Measurements from ENCODE around the gene GPR146. TPM values are rescaled to one million over a fixed set of nuclear protein-coding genes. Genes with fewer than 3 reads are reported as not detected.
A peak's percentile ranks its signal among the peaks of the same experiment; 100 is the strongest.

Gene GPR146
- total RNA-seq, 2 donors from 2014 or later: 0.66 to 0.75 TPM

DNA sequence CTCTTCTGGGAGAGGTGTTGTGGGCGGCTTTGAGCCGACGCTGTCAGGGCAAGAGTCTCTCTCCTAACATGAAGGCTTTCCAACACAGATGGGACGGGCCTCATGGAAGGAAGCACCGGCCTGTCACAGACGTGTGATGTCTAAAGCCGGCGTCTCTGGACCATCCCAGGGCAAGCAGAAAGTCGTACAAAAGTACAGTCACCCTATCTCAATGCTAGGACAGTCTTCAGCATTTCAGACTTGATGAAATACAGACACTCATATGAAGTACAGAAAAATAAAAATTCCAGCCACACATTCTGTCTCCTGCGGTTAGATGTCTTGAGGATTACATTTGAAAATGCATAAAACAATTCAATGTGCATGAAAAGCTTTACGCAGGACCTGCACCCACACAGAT lies 30.8 kb upstream of the GPR146 start:
- Histone ChIP-seq H3K9ac (ENCODE audit: extremely low read depth, low read length, poor library complexity, severe bottlenecking) (no peak overlapping the region), H3K27me3 (ENCODE audit: control insufficient read depth, insufficient read depth, low read length, poor library complexity, severe bottlenecking) (no peaks in the 10 kb centered on the region), H3K4me1 (ENCODE audit: control insufficient read depth, insufficient read depth, low read length) (no peaks in the 10 kb centered on the region), H3K4me3 (ENCODE audit: low read length) (no peak overlapping the region), H3K27ac (ENCODE audit: low read depth, low read length) (no peak overlapping the region), H3K9me3 (ENCODE audit: control insufficient read depth, low read length) (no peaks in the 10 kb centered on the region), H3K36me3 (ENCODE audit: control insufficient read depth, insufficient read depth, low read length) (peaks cover 7% of the 10 kb centered on the region)
- H3K27ac Mint-ChIP-seq: no peak overlapping the region
- H3K4me3 Mint-ChIP-seq: no peak overlapping the region
- H3K4me1 Mint-ChIP-seq: no peaks in the 10 kb centered on the region
- DNase-seq: no peak
- peaks cover 16% of the 10 kb centered on the region for H3K36me3 Mint-ChIP-seq (ENCODE audit: low read depth)
- no peak for TF ChIP-seq CTCF (conservative IDR thresholded peaks at IDR 0.05)
- no peaks in the 10 kb centered on the region for H3K27me3 Mint-ChIP-seq (ENCODE audit: insufficient read depth)
- no peaks in the 10 kb centered on the region for H3K9me3 Mint-ChIP-seq
- WGBS, 2 experiments (ENCODE audit: insufficient coverage in 1 of 2, insufficient read length in 1 of 2): 87 to 92% methylated on average over 10 to 11 of the region's 11 CpGs

GRCh38 chr7:1014681-1015080 lies 29.7 kb upstream of the GPR146 start:
- Histone ChIP-seq H3K4me3 (ENCODE audit: low read length) (no peak overlapping the region), H3K27me3 (ENCODE audit: control insufficient read depth, insufficient read depth, low read length, poor library complexity, severe bottlenecking) (no peaks in the 10 kb centered on the region), H3K9ac (ENCODE audit: extremely low read depth, low read length, poor library complexity, severe bottlenecking) (no peak overlapping the region), H3K9me3 (ENCODE audit: control insufficient read depth, low read length) (no peaks in the 10 kb centered on the region), H3K36me3 (ENCODE audit: control insufficient read depth, insufficient read depth, low read length) (peaks cover 4% of the 10 kb centered on the region), H3K27ac (ENCODE audit: low read depth, low read length) (no peak overlapping the region), H3K4me1 (ENCODE audit: control insufficient read depth, insufficient read depth, low read length) (no peaks in the 10 kb centered on the region)
- TF ChIP-seq CTCF (conservative IDR thresholded peaks at IDR 0.05): no peak
- H3K4me1 Mint-ChIP-seq: no peaks in the 10 kb centered on the region
- H3K4me3 Mint-ChIP-seq: no peak overlapping the region
- no peak for DNase-seq
- WGBS, 2 experiments (ENCODE audit: insufficient coverage in 1 of 2, insufficient read length in 1 of 2): 94 to 98% methylated on average over 19 to 20 of the region's 20 CpGs
- H3K36me3 Mint-ChIP-seq (ENCODE audit: low read depth): peaks cover 5% of the 10 kb centered on the region
- H3K27me3 Mint-ChIP-seq (ENCODE audit: insufficient read depth): no peaks in the 10 kb centered on the region
- no peaks in the 10 kb centered on the region for H3K9me3 Mint-ChIP-seq
- H3K27ac Mint-ChIP-seq: no peak overlapping the region

GRCh38 chr7:1015196-1016121 lies 28.9 kb upstream of the GPR146 start:
- no peaks in the 10 kb centered on the region for H3K27me3 ChIP-seq (ENCODE audit: control insufficient read depth, insufficient read depth, low read length, poor library complexity, severe bottlenecking)
- no peak overlapping the region for H3K27ac Mint-ChIP-seq
- 92 to 93% methylated on average over 15 to 28 of the region's 28 CpGs for WGBS, 2 experiments (ENCODE audit: insufficient coverage in 1 of 2, insufficient read length in 1 of 2)
- no peak overlapping the region for H3K4me3 ChIP-seq (ENCODE audit: low read length)
- H3K9ac ChIP-seq (ENCODE audit: extremely low read depth, low read length, poor library complexity, severe bottlenecking): no peak overlapping the region
- no peak overlapping the region for H3K4me3 Mint-ChIP-seq
- H3K27ac ChIP-seq (ENCODE audit: low read depth, low read length): peak overlapping the region; percentile 29
- H3K36me3 Mint-ChIP-seq (ENCODE audit: low read depth): peaks cover 4% of the 10 kb centered on the region
- no peak for DNase-seq
- H3K4me1 ChIP-seq (ENCODE audit: control insufficient read depth, insufficient read depth, low read length): no peaks in the 10 kb centered on the region
- no peaks in the 10 kb centered on the region for H3K9me3 ChIP-seq (ENCODE audit: control insufficient read depth, low read length)
- H3K4me1 Mint-ChIP-seq: no peaks in the 10 kb centered on the region
- no peak for TF ChIP-seq CTCF (conservative IDR thresholded peaks at IDR 0.05)
- H3K27me3 Mint-ChIP-seq (ENCODE audit: insufficient read depth): no peaks in the 10 kb centered on the region
- H3K9me3 Mint-ChIP-seq: no peaks in the 10 kb centered on the region
- H3K36me3 ChIP-seq (ENCODE audit: control insufficient read depth, insufficient read depth, low read length): peaks cover 4% of the 10 kb centered on the region
